H1 (cell line): Measurements from ENCODE around the gene DNAJB8. TPM values are rescaled to one million over a fixed set of nuclear protein-coding genes. Genes with fewer than 3 reads are reported as not detected.

Experiments used
- BACH1 ChIP-seq: IDR thresholded peaks from 2 replicates; pipeline ENCODE4 v1.6.1; 2012; ENCODE audit warnings: low read length, improper control_type of control experiment
- E2F6 ChIP-seq: IDR thresholded peaks from 2 replicates; pipeline ENCODE4 v1.6.1; 2012; ENCODE audit warnings: inconsistent platforms
- NANOG ChIP-seq: IDR thresholded peaks from 2 replicates; pipeline ENCODE4 v1.6.1; 2011; ENCODE audit warnings: low read length, low read depth, mild to moderate bottlenecking, inconsistent platforms; ENCODE audit not compliant: insufficient read depth, poor library complexity, severe bottlenecking
- TCF12 ChIP-seq: IDR thresholded peaks from 2 replicates; pipeline ENCODE4 v1.6.1; 2011; ENCODE audit warnings: low read depth, mild to moderate bottlenecking, low read length
- ZNF274 ChIP-seq: IDR thresholded peaks from 2 replicates; pipeline ENCODE4 v1.7.0; 2012; ENCODE audit warnings: low read length, borderline replicate concordance; ENCODE audit errors: extremely low read depth
- polyA plus RNA-seq, 7 experiments: library from polyadenylated mRNA; depleted of rRNA in 3 of 7; stranded (reverse) in 5 of 7; unstranded in 2 of 7; fragments of >200 nt in 5 of 7; fragments of 200-250 nt in 2 of 7; gene quantifications; 1 replicate in 5 of 7; 2 replicates in 1 of 7; 4 replicates in 1 of 7; pipeline versions ENCODE4 v1.2.1 to v1.2.3, GENCODE V29; 2011 to 2013; ENCODE audit warnings: missing spikeins in 2 of 7, mixed read lengths in 2 of 7
- total RNA-seq: library from RNA; stranded (reverse); fragmentation: NEBNext Ultra II Directional; extraction: Animal tissue kit (Norgen Biotek cat#: 25700); gene quantifications from 2 replicates; pipeline ENCODE4 v1.2.1, GENCODE V29; 2021

The DNAJB8 gene
- total and polyA plus RNA-seq, 2 of the 8 experiments (the other 6 are each of a cell fraction or from before 2014, with no cell fraction given): not detected

DNA sequence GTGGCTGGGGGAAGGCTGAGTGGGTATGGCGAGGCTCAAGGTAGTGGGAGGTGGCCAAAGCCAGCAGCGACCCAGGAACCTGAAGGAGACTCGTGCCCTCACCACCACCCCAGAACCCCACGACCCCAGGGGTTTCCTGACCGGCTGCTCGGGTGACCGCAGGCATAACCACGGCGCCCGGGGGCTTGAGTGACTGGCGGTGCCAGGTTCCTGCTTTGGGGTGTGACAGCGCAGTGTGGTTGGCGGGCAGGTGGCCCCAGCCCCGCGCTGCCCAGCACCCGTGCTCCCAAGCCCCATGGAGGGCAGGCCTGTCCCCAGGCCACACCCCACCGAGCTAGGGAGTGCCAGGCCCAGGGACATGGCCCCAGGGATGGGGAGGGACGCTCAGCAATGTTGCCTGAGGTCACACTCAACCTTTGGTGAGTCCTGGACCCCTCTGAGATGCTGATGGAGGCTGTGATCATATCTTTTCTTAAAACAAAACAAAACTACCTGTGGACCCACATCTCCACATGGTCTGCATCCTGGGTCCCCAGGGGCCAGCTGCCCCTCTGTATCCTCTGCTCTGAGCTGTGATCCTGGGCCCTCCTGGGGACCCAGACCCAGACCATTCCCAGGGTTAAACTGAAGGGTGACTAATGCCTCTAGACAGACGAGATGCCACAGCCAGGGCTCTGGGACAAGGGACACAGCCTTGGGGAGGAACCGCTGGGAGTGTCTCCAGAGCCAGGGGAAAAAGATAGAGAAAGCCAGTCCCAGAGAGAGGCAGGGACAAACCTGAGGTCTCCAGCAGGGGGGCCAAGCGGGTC lies 13.0 kb downstream of the DNAJB8 start (continued):
- no peak for TF ChIP-seq E2F6
- no peak for TF ChIP-seq NANOG
- no peak for TF ChIP-seq BACH1
- TF ChIP-seq ZNF274: no peak
- TF ChIP-seq TCF12: no peak
